HG03432 (cell line): ENCODE results near the gene POLL.
"Not testable (repeated sequence)": the region's sequence is repeated elsewhere in the genome, so short reads cannot be mapped to it uniquely, and the experiment has no call there.

Experiments used
- ATAC-seq: cut with Tn5 transposase; IDR thresholded peaks from one replicate; pipeline ENCODE4 v1.9.1; 2021; ENCODE audit warnings: mild to moderate bottlenecking, moderate library complexity; ENCODE audit not compliant: unreplicated experiment

POLL gene

GRCh38 chr10:101587725-101588653 lies at the start of gene POLL, which contains the start of gene DPCD:
TSS of gene POLL (minus strand) at chr10:101588257. CDS start at chr10:101587360, 897 bp downstream.
TSS of gene DPCD (plus strand) at chr10:101588321. CDS start at chr10:101588337, 16 bp downstream.
- peak; percentile 99 for ATAC-seq

GRCh38 chr10:101633510-101633909 lies 45.5 kb upstream of the POLL start:
- ATAC-seq: not testable (repeated sequence)

- ATAC-seq: no peak
Observed at GRCh38 chr10:101631821-101632475, 43.9 kb upstream of the POLL start.

GRCh38 chr10:101630633-101630920 lies 42.5 kb upstream of the POLL start:
- ATAC-seq: no peak

GRCh38 chr10:101629837-101630632 lies 42.0 kb upstream of the POLL start:
- no peak for ATAC-seq

- ATAC-seq: no peak
Observed at GRCh38 chr10:101625821-101626412, 37.9 kb upstream of the POLL start.

GRCh38 chr10:101624526-101625102 lies 36.6 kb upstream of the POLL start:
- ATAC-seq: no peak

- ATAC-seq: no peak
Observed at GRCh38 chr10:101623528-101623927, 35.5 kb upstream of the POLL start.

- ATAC-seq: no peak
Observed at GRCh38 chr10:101619983-101620382, 31.9 kb upstream of the POLL start.

GRCh38 chr10:101618871-101619270 lies 30.8 kb upstream of the POLL start:
- no peak for ATAC-seq

GRCh38 chr10:101617824-101618568 lies 29.9 kb upstream of the POLL start:
- ATAC-seq: peak; percentile 35

- peak; percentile 62 for ATAC-seq
Observed at GRCh38 chr10:101617102-101617823, 29.2 kb upstream of the POLL start.

- ATAC-seq: no peak
Observed at GRCh38 chr10:101616415-101617101, 28.5 kb upstream of the POLL start.

- ATAC-seq: no peak
Observed at GRCh38 chr10:101615525-101616116, 27.6 kb upstream of the POLL start.

- ATAC-seq: no peak
Observed at GRCh38 chr10:101614663-101615524, 26.8 kb upstream of the POLL start.

- ATAC-seq: no peak
Observed at GRCh38 chr10:101613646-101614045, 25.6 kb upstream of the POLL start.

- no peak for ATAC-seq
Observed at GRCh38 chr10:101612872-101613271, 24.8 kb upstream of the POLL start.
